K562 (cell line): ENCODE measurements around the gene SNRPB. TPM values are rescaled to one million over a fixed set of nuclear protein-coding genes. Genes with fewer than 3 reads are reported as not detected.

Experiments
- ATAC-seq: fragments of 200-7000 bp; cut with Tn5 transposase; 3 replicates; pipeline ENCODE4 v1.9.1; 2020; ENCODE audit warnings: moderate library complexity
- BruUV-seq: library from RNA; stranded (reverse); fragments of 400-500 nt; replicated peaks from 2 replicates; lab custom pipeline; 2021; lab: Mats Ljungman, UMichigan
- CTCF ChIA-PET: fragments of 300-600 bp; formaldehyde crosslinking; extraction: SDS; loops from one replicate; lab custom pipeline; 2021; ENCODE audit warnings: low intra/inter-chr PET ratio; lab: Yijun Ruan, JAX
- POLR2A ChIA-PET: fragments of 300-600, 350-650 bp; sonication (Branson Sonifier 250); formaldehyde crosslinking; extraction: SDS; loops from one replicate; lab custom pipeline; 2021; ENCODE audit warnings: antibody characterized with exemption, inconsistent platforms; lab: Yijun Ruan, JAX
- DNase-seq, 4 experiments: peaks; one replicate each; pipeline versions ENCODE4 v3.0.0 to v3.0.0-alpha.2; 2011 to 2018; ENCODE audit warnings: low spot score in 3 of 4, mixed read lengths in 3 of 4; ENCODE audit errors: extremely low read depth in 1 of 4
- FAIRE-seq: peaks from 2 replicates; lab custom pipeline; 2011; peaks lifted over from hg19 to GRCh38; lab: Jason Lieb, UNC
- H2AFZ ChIP-seq: 2 replicates; pipeline ENCODE4 v1.6.0; 2011; ENCODE audit warnings: low read depth, low read length, control low read depth, inconsistent platforms
- H3K27ac ChIP-seq: fragments of 200-600 bp; 3 replicates; pipeline ENCODE4 v1.8.0; 2011; ENCODE audit warnings: low read depth, mild to moderate bottlenecking, control low read depth, inconsistent platforms, low read length, moderate library complexity, mixed read lengths; ENCODE audit errors: extremely low read depth
- H3K27me3 ChIP-seq, 2 experiments: fragments of 300-600 bp in 1 of 2; 2 replicates in 1 of 2; 3 replicates in 1 of 2; pipeline versions ENCODE4 v1.6.0 to v1.8.0; 2011; ENCODE audit warnings: inconsistent platforms in 2 of 2, low read length in 2 of 2, mild to moderate bottlenecking in 1 of 2, mixed read lengths in 1 of 2, moderate library complexity in 1 of 2; ENCODE audit not compliant: control insufficient read depth in 2 of 2, insufficient read depth in 2 of 2
- H3K36me3 ChIP-seq: fragments of 300-600 bp; 3 replicates; pipeline ENCODE4 v1.8.0; 2011; ENCODE audit warnings: mild to moderate bottlenecking, low read length, inconsistent platforms; ENCODE audit not compliant: control insufficient read depth, insufficient read depth
- H3K4me1 ChIP-seq, 2 experiments: fragments of 200-600 bp in 1 of 2; replicated peaks in 1 of 2; 2 replicates in 1 of 2; 3 replicates in 1 of 2; pipeline versions ENCODE4 v1.5.1 to v1.8.0; 2011; ENCODE audit warnings: inconsistent platforms in 2 of 2, low read length in 2 of 2, mild to moderate bottlenecking in 1 of 2, mixed read lengths in 1 of 2, moderate library complexity in 1 of 2; ENCODE audit not compliant: control insufficient read depth in 2 of 2, insufficient read depth in 2 of 2
- H3K4me2 ChIP-seq: 2 replicates; pipeline ENCODE4 v1.6.1; 2011; ENCODE audit warnings: low read length, control low read depth, inconsistent platforms, mixed read lengths; ENCODE audit not compliant: insufficient read depth
- H3K4me3 ChIP-seq: fragments of 200-600 bp; sonication (generic), shearing (Covaris generic); 2 replicates; pipeline ENCODE4 v1.5.1; 2016; ENCODE audit warnings: control low read depth, inconsistent platforms
- H3K79me2 ChIP-seq: fragments of 200-600 bp; 3 replicates; pipeline ENCODE4 v1.8.0; 2011; ENCODE audit warnings: low read length, inconsistent platforms; ENCODE audit not compliant: control insufficient read depth, insufficient read depth
- H3K9ac ChIP-seq, 2 experiments: 2 replicates each; pipeline versions ENCODE4 v1.6.0 to v1.6.1; 2011; ENCODE audit warnings: low read depth in 2 of 2, low read length in 2 of 2, control low read depth in 1 of 2, inconsistent platforms in 1 of 2, mild to moderate bottlenecking in 1 of 2, mixed read lengths in 1 of 2; ENCODE audit not compliant: insufficient read depth in 1 of 2
- H3K9me1 ChIP-seq: one replicate; pipeline ENCODE4 v1.6.0; 2011; ENCODE audit warnings: inconsistent platforms, mild to moderate bottlenecking, low read length, moderate library complexity; ENCODE audit not compliant: control insufficient read depth, insufficient read depth
- H3K9me3 ChIP-seq: replicated peaks from 2 replicates; pipeline ENCODE4 v1.5.1; 2011; ENCODE audit warnings: low read depth, low read length, inconsistent platforms; ENCODE audit not compliant: control insufficient read depth, insufficient read depth
- H4K20me1 ChIP-seq: replicated peaks from 2 replicates; pipeline ENCODE4 v1.6.1; 2011; ENCODE audit warnings: low read length, inconsistent platforms, mixed read lengths; ENCODE audit not compliant: control insufficient read depth, insufficient read depth
- DIDO1 ChIP-seq: fragments of 450-650 bp; IDR thresholded peaks from 2 replicates; pipeline ENCODE4 v1.6.1; 2016; ENCODE audit warnings: low read depth, missing biosample characterization, missing genetic modification characterization
- POU5F1 ChIP-seq: fragments of 150-350 bp; IDR thresholded peaks from 2 replicates; pipeline ENCODE4 v1.6.1; 2014; ENCODE audit warnings: borderline replicate concordance, low read length, low read depth, mild to moderate bottlenecking; ENCODE audit not compliant: partially characterized antibody
- THRA ChIP-seq: fragments of 450-650 bp; IDR thresholded peaks from 2 replicates; pipeline ENCODE4 v1.6.1; 2017; ENCODE audit warnings: mild to moderate bottlenecking, moderate library complexity
- ZBTB12 ChIP-seq: fragments of 250-450 bp; sonication (Bioruptor Pico); IDR thresholded peaks from 2 replicates; pipeline ENCODE4 v1.4.0; 2020
- ZBTB43 ChIP-seq: sonication (generic); formaldehyde crosslinking; IDR thresholded peaks from 2 replicates; pipeline ENCODE4 v1.8.0; 2023; ENCODE audit warnings: mild to moderate bottlenecking, missing genetic modification reagents
- ZEB2 ChIP-seq: fragments of 450-650 bp; IDR thresholded peaks from 2 replicates; pipeline ENCODE4 v1.6.1; 2016
- ZMIZ1 ChIP-seq, 2 experiments: fragments of 150-350 bp in 1 of 2; IDR thresholded peaks; 2 replicates each; pipeline ENCODE4 v1.6.1; 2012 to 2016; ENCODE audit warnings: low read depth in 2 of 2, low read length in 2 of 2, mild to moderate bottlenecking in 1 of 2, moderate library complexity in 1 of 2
- ZNF239 ChIP-seq: fragments of 250-450 bp; sonication (Bioruptor Pico); IDR thresholded peaks from 2 replicates; pipeline ENCODE4 v1.4.0; 2020; ENCODE audit warnings: mild to moderate bottlenecking
- ZNF277 ChIP-seq: fragments of 250-450 bp; sonication (Bioruptor Pico); IDR thresholded peaks from 2 replicates; pipeline ENCODE4 v1.8.0; 2022; ENCODE audit warnings: inconsistent platforms, mild to moderate bottlenecking, moderate library complexity, borderline replicate concordance
- WGBS: fragments of 100-300 bp; shearing (Covaris generic); methylation state at CpG from one replicate; pipeline ENCODE4 v1.1.6; 2016; ENCODE audit warnings: low coverage, mixed read lengths; ENCODE audit not compliant: insufficient coverage; ENCODE audit errors: missing lambda C conversion rate; 5-methylcytosine and 5-hydroxymethylcytosine counted together
- in situ Hi-C: fragments of 300-500 bp; cut with MboI; formaldehyde crosslinking; loops from 4 replicates; pipeline ENCODE4 v1.15.0; 2018; ENCODE audit warnings: inconsistent platforms, mixed read lengths
- intact Hi-C: fragments of 100-400 bp; cut with micrococcal nuclease; formaldehyde crosslinking; loops from 2 replicates; pipeline ENCODE4 v1.14.2; 2022
- polyA plus RNA-seq, 8 experiments: library from polyadenylated mRNA; depleted of rRNA in 4 of 8; stranded (reverse) in 5 of 8; unstranded in 3 of 8; fragments of >200 nt; fragmentation: Nextera tagmentation in 2 of 8; fragmentation: Illumina TruSeq in 1 of 8; extraction: Ambion mirVana in 2 of 8; extraction: Trizol in 1 of 8; gene quantifications; 2 replicates each; pipeline versions ENCODE4 v1.2.1 to v1.2.3, GENCODE V29; 2011 to 2014; ENCODE audit warnings: inconsistent platforms in 1 of 8, missing spikeins in 1 of 8
- total RNA-seq, 7 experiments: library from RNA; depleted of rRNA in 6 of 7; stranded (reverse); fragments of >200 nt in 6 of 7; fragmentation: Illumina TruSeq in 2 of 7; extraction: Trizol in 2 of 7; gene quantifications; 2 replicates each; pipeline versions ENCODE4 v1.2.1 to v1.2.3, GENCODE V29; 2011 to 2021; ENCODE audit warnings: low replicate concordance in 1 of 7

Gene SNRPB
- total and polyA plus RNA-seq, 9 of the 15 experiments (the other 6 are each of a cell fraction or from before 2014, with no cell fraction given): 13.1 to 615 (median 266) TPM

- no peak for ATAC-seq
- Histone ChIP-seq H3K4me1 (no peaks in the 10 kb centered on the region; a peak in 1 of 5 replicates), H3K27ac (no peak overlapping the region), H3K27me3 (peaks cover 0 to 22% of the 10 kb centered on the region in 2 experiments; a peak in 4 of 5 replicates), H2AFZ (no peak overlapping the region), H3K9me1 (no peaks in the 10 kb centered on the region), H4K20me1 (no peaks in the 10 kb centered on the region; the same call in 1 of the 2 replicates), H3K9me3 (no peaks in the 10 kb centered on the region), H3K4me3 (no peak overlapping the region), H3K4me2 (no peak overlapping the region), H3K79me2 (no peaks in the 10 kb centered on the region), H3K9ac (no peak overlapping the region)
- no peak for FAIRE-seq
- WGBS: 8% methylated on average over 2 of the region's 2 CpGs
- DNase-seq: no peak
- TF ChIP-seq THRA (no peak), POU5F1 (no peak), ZBTB12 (no peak), ZMIZ1 (IDR thresholded peaks at IDR 0.05; ENCODE audit: low read depth in 2 of 2, low read length in 2 of 2) (no peak), DIDO1 (tag) (no peak), ZNF239 (CRISPR knock-in tag) (no peak), ZNF277 (CRISPR knock-in tag) (no peak), ZBTB43 (CRISPR knock-in tag) (no peak), ZEB2 (no peak)
- TF ChIP-seq, all 486 proteins: peak for 0
- H3K36me3 ChIP-seq: no peaks in the 10 kb centered on the region
- in situ Hi-C loops: no loop called here
- BruUV-seq: no TSS peak
- ChIA-PET CTCF (no interaction called here), POLR2A (no interaction called here)
- intact Hi-C loops: no loop called here
These were observed 52.2 kb downstream of the SNRPB start for GRCh38 chr20:2418388-2418787.
